Stimulated activated CD4-positive, alpha-beta T cell treated with anti-CD3 and anti-CD28 coated beads, Interleukin-15, amount 100 ng/mL, for 48 hours (primary cell): Measurements from ENCODE around the gene GPR162.

Experiments
- DNase-seq, 2 donors: peaks; one replicate each; pipeline ENCODE4 v3.0.0-alpha.2; 2020; ENCODE audit warnings: low read depth in 2 of 2

Gene GPR162

GRCh38 chr12:6823182-6824084 is 1.8 kb downstream of the GPR162 start:
- DNase-seq = no peak

GRCh38 chr12:6824085-6824775 is 2.6 kb downstream of the GPR162 start:
- no peak for DNase-seq

- DNase-seq = no peak
These were observed 3.3 kb downstream of the GPR162 start for GRCh38 chr12:6824901-6825381.

GRCh38 chr12:6825398-6826124 is 3.9 kb downstream of the GPR162 start:
- peak; percentile 62 to 80 for DNase-seq

- no peak for DNase-seq
These were observed 4.6 kb downstream of the GPR162 start for GRCh38 chr12:6826125-6826733.

GRCh38 chr12:6826734-6827436 is 5.3 kb downstream of the GPR162 start:
- DNase-seq = no peak

- DNase-seq = peak; percentile 33 to 57
These were observed 5.9 kb downstream of the GPR162 start for GRCh38 chr12:6827437-6827911.

GRCh38 chr12:6827982-6828780 is 6.6 kb downstream of the GPR162 start, which contains the start of gene P3H3:
Gene P3H3, plus strand, starts transcription at chr12:6828407. Its CDS starts 34 bp downstream, at chr12:6828441.
- no peak for DNase-seq

GRCh38 chr12:6828781-6829535 is 7.3 kb downstream of the GPR162 start:
- DNase-seq = no peak

- no peak for DNase-seq
These were observed 8.1 kb downstream of the GPR162 start for GRCh38 chr12:6829536-6830220.

GRCh38 chr12:6830286-6830890 is 8.8 kb downstream of the GPR162 start:
- no peak for DNase-seq

GRCh38 chr12:6830999-6831398 is 9.4 kb downstream of the GPR162 start:
- no peak for DNase-seq

- DNase-seq = no peak
These were observed 9.9 kb downstream of the GPR162 start for GRCh38 chr12:6831450-6831995.

GRCh38 chr12:6832125-6832524 is 10.5 kb downstream of the GPR162 start:
- no peak for DNase-seq

GRCh38 chr12:6833189-6833890 is 11.7 kb downstream of the GPR162 start:
- no peak for DNase-seq

GRCh38 chr12:6834254-6834653 is 12.6 kb downstream of the GPR162 start:
- DNase-seq = no peak

- DNase-seq = no peak
These were observed 13.3 kb downstream of the GPR162 start for GRCh38 chr12:6834873-6835272.
